ENCODE results near the gene SMIM9.
A peak's percentile ranks its signal among the peaks of the same experiment; 100 is the strongest.

Gene SMIM9

DNA sequence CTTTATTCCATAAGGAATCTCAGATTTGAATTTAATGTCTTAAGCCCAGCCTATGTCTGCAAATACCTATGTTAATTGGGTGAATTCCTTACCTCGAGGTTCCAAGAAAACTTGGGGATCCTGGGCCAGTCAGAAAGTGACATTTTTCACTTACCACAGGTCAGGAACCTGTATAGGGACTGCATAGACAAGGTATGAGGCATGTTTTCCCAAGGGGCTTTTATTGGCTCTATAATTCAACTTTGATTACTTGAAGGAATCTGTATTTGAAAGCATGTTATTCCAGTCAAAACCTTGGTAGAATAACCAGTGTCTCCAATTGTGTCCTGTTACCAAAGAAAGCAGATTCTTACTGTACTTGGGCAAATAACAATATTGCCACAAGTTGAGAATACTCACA is 20.7 kb downstream of the SMIM9 start:
- TF ChIP-seq, protein P1, sequence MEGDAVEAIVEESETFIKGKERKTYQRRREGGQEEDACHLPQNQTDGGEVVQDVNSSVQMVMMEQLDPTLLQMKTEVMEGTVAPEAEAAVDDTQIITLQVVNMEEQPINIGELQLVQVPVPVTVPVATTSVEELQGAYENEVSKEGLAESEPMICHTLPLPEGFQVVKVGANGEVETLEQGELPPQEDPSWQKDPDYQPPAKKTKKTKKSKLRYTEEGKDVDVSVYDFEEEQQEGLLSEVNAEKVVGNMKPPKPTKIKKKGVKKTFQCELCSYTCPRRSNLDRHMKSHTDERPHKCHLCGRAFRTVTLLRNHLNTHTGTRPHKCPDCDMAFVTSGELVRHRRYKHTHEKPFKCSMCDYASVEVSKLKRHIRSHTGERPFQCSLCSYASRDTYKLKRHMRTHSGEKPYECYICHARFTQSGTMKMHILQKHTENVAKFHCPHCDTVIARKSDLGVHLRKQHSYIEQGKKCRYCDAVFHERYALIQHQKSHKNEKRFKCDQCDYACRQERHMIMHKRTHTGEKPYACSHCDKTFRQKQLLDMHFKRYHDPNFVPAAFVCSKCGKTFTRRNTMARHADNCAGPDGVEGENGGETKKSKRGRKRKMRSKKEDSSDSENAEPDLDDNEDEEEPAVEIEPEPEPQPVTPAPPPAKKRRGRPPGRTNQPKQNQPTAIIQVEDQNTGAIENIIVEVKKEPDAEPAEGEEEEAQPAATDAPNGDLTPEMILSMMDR (conservative IDR thresholded peaks at IDR 0.05; ENCODE audit: control insufficient read depth, insufficient read depth, low read depth, low read length), result no peak
- no peak overlapping the region for H3K4me3 ChIP-seq (ENCODE audit: control insufficient read depth, low read depth, low read length)
- DNase-seq (ENCODE audit: low read depth), result no peak

DNA sequence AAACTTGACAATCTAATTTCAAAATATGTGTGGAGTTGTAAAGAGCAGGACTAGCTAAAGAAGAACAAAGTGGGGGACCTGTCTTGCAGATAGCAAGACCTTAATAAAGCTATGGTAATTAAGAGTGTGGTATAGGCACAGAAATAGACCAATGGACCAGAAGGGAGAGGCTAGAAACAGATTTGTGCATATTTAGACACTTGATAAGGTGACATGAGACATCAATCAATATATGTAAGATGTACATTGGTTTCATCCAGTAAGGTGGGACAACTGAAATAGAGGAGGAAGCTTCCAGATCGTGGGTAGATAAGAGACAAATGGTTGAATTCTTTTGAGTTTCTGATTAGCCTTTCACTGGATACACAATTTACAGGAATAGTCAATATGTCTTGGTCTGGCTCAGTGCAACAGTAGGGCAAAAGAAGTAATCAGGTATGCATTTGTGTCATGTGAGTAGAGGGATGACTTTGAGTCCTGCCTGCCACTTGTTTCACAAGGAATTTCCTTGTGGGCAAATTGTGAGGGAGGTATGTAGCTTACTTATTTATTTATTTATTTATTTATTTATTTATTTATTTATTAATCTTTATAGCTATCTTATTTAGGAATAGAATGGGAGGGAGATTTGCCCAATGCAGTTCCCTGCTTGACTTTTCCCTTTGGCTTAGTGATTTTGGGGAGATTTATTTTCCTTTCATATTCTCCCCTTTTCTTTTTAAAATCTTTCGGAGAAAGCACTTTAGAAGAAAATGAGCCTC is 21.9 kb downstream of the SMIM9 start:
- no peak for DNase-seq (ENCODE audit: low read depth)
- H3K4me3 ChIP-seq (ENCODE audit: control insufficient read depth, low read depth, low read length), result no peak overlapping the region
- TF ChIP-seq, protein P1 (conservative IDR thresholded peaks at IDR 0.05; ENCODE audit: control insufficient read depth, insufficient read depth, low read depth, low read length), result no peak

DNA sequence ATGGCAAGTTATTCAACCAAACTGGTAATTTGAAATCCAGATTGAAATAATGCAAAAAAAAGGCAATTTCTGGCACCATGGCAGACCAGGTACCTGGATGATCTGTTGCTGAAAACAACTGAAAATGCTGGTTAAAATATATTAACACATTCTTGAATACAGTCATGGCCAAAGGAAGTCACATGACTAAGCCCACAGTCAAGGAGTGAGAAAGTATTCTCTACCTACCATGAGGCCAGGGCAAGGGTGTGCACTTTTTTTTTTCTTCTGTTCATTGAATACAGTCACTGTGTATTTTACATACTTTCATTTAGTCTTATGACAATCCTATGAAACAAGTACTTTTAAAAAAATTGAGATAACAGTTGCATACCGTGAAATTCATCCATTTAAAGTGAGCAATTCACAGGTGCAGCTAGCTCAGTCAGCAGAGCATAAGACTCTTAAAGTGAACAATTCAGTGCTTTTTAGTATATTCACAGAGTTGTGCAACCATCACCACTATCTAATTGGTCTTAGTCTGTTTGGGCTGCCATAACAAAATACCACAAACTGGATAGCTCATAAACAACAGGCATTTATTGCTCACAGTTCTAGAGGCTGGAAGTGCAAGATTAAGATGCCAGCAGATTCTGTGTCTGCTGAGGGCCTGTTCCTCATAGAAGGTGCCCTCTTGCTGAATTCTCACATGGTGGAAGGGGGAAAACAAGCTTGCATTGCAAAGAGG is 24.4 kb downstream of the SMIM9 start:
- no peak for DNase-seq (ENCODE audit: low read depth)
- no peak overlapping the region for H3K4me3 ChIP-seq (ENCODE audit: control insufficient read depth, low read depth, low read length)
- TF ChIP-seq, protein P1 (conservative IDR thresholded peaks at IDR 0.05; ENCODE audit: control insufficient read depth, insufficient read depth, low read depth, low read length), result no peak

DNA sequence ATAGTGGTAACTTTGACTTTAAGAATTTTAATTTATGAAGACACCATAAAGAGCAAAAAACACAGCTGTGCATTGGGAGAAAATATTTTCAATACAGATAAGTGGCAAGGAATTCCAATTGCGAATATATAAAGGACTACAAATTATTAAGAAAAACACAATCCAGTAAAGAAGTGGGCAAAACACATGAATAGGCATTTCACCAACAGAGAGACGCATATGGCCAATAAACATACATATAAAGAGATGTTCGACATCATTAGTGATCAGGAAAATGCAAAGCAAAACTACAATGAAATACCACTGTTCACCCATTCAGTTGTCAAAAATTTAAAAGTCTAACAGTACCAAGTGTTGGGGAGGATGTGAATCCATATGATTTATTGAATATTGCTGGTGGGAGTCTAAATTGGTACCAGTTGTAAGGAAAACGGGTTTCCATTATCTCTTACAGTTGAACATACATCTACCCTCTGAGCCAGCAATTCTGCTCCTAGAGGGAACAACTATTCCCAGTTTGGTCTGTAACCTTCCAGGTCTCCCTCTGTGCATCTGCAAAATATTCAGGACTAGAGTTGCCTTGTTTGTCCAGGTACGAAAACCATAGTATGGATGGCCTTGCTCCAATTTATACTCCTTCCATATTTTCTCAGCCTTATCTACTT is 27.5 kb downstream of the SMIM9 start:
- no peak overlapping the region for H3K4me3 ChIP-seq (ENCODE audit: control insufficient read depth, low read depth, low read length)
- DNase-seq (ENCODE audit: low read depth), result no peak
- TF ChIP-seq, protein P1 (conservative IDR thresholded peaks at IDR 0.05; ENCODE audit: control insufficient read depth, insufficient read depth, low read depth, low read length), result no peak

DNA sequence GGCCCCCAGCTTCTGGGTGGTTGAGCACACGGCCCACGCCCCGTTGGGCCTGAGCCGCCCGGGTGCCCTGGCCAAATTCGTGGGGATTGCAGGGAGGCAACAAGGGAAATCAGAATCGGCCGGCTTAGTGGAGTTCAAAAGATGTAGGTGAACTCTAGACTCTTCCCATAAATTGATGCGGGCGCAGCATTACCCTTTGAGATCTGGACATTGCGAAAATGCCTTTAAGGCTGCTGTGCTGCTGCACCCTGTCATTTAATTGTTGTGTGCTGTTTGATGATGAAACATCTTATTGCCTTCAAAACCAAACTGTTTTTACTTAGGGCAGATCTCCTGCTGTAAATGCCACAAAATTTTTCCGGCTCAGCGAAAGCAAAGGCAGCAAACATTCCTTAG is 28.8 kb downstream of the SMIM9 start:
- TF ChIP-seq, protein P1 (conservative IDR thresholded peaks at IDR 0.05; ENCODE audit: control insufficient read depth, insufficient read depth, low read depth, low read length), result no peak
- H3K4me3 ChIP-seq (ENCODE audit: control insufficient read depth, low read depth, low read length), result peak overlapping the region; percentile 47
- DNase-seq (ENCODE audit: low read depth), result peak; percentile 16

DNA sequence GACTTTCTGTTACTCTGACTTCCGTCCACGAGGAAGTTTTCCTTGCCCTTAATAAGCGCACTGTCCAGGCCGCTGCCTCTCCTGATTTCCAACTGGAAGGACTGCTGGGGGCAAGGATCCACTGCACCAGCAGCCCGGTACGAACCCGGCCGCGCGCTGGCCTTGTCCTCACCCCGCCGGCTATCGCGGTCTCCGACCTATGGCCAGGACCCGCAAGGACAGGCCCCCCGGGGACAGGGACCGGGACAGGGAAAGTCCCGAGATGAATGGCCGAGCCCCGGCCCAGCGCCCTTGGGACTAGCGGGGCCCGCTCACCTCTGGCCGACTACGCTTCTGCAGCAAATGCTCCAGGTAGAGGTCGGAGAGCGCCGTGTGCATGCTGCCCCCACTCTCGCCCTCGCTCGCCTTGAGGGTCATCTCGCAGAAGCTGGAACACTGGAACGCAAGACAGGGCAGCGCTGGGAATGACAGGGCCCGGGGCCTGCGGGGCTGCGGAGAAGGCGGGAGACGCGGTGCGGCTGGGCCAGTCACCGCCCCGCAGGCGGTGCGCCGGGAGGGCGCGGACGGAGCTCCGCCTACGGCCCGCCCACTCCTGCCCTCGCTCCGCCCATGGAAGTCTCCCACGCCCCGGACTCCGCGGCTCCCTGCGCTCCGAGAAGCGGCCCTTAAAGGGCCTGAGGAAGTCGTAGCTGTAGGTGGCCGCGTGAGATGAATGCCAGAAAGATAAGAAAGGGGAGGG is 29.3 kb downstream of the SMIM9 start, which contains the start of gene MPP1:
MPP1 (minus strand) TSS at position 529 of the 739 bp plus-strand sequence; CDS start at position 417, 112 bp downstream.
- peak; percentile 61 for DNase-seq (ENCODE audit: low read depth)
- TF ChIP-seq, protein P1 (conservative IDR thresholded peaks at IDR 0.05; ENCODE audit: control insufficient read depth, insufficient read depth, low read depth, low read length), result no peak
- peak within 1 kb of the TSS; percentile 66 for H3K4me3 ChIP-seq (ENCODE audit: control insufficient read depth, low read depth, low read length)

Data from fibroblast of mammary gland (primary cell).